DOHH2 (cell line): ENCODE data around the gene PC.

ENCODE experiments used
- EZH2phosphoT487 ChIP-seq: fragments of 200-600 bp; sonication (generic); IDR thresholded peaks from 2 replicates; pipeline ENCODE4 v1.6.1; 2017; ENCODE audit warnings: borderline replicate concordance, mild to moderate bottlenecking, antibody characterized with exemption, low read length, moderate library complexity, mixed read lengths
- TF ChIP-seq, protein P1 (sequence below): fragments of 200-600 bp; sonication (generic); IDR thresholded peaks from one replicate; pipeline ENCODE4 v1.5.1; 2014; ENCODE audit warnings: antibody characterized with exemption, mild to moderate bottlenecking, low read depth, low read length; ENCODE audit not compliant: poor library complexity, severe bottlenecking

DNA sequence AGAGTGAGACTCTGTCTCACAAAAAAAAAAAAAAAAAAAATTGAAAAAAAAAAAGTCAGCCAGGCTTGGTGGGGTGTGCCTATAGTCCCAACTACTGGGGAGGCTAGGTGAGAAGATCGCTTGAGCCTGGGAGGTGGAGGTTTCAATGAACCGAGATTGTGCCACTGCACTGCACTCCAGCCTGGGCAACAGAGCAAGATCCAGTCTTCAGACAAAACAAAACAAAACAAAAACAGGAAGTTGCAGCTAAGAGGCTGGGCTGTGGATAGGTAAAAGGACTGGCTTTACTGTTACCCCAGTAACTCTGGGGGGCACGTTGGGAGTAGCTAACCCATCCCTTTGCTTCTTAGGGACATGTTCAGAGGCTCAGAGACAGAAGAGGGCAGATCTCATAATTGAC is 6.3 kb upstream of the PC start:
- TF ChIP-seq EZH2phosphoT487, result no peak
- TF ChIP-seq, protein P1, sequence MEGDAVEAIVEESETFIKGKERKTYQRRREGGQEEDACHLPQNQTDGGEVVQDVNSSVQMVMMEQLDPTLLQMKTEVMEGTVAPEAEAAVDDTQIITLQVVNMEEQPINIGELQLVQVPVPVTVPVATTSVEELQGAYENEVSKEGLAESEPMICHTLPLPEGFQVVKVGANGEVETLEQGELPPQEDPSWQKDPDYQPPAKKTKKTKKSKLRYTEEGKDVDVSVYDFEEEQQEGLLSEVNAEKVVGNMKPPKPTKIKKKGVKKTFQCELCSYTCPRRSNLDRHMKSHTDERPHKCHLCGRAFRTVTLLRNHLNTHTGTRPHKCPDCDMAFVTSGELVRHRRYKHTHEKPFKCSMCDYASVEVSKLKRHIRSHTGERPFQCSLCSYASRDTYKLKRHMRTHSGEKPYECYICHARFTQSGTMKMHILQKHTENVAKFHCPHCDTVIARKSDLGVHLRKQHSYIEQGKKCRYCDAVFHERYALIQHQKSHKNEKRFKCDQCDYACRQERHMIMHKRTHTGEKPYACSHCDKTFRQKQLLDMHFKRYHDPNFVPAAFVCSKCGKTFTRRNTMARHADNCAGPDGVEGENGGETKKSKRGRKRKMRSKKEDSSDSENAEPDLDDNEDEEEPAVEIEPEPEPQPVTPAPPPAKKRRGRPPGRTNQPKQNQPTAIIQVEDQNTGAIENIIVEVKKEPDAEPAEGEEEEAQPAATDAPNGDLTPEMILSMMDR, result no peak
